ENCODE results near the gene SETDB1. TPM values are rescaled to one million over a fixed set of nuclear protein-coding genes. Genes with fewer than 3 reads are reported as not detected.

SETDB1 gene
- total and polyA plus RNA-seq, 2 of the 13 experiments (the other 11 are each of a cell fraction or from before 2014, with no cell fraction given): 33.1 to 34.6 TPM

DNA sequence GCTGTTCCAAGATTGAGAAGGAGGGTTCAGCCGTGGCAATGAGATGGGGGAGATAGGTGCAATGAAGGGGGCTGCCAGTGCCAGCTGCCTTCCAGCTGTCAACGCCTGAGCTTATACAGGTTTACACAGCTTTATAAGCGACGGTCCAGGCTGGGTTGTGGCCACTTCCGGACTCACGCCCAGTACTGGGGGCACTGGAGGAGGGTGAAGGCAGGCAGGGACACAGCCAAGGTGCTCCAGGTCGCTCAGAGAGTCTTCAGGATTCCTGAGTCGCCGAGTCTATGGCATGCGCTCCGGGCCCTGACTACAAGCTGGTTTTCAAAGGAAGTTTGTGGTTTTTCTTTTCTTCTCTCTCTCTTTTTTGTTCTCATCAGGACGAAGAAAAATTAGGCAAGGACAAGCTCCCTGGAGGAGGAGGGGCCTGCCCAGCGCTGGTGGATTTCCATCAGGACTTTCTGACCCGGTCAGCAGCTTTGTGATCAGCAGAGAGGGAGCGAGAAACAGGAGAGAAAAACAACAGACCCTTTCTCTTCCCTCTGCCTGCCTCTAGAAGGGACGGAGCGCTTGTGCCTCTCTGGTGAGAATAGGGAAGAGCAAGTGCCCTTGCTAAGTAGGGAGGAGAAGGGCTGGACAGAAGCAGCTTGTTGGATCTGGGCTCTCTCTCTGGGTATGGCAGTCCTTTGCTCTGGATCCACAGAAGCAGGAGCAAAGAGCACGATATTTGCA is 80.3 kb downstream of the SETDB1 start, which contains the start of gene MINDY1:
MINDY1 (minus strand) TSS at position 576 of the 726 bp plus-strand sequence. CDS start 4,285 bp downstream, outside the sequence.
- Histone ChIP-seq H3K9ac (ENCODE audit: insufficient read depth, low read depth, low read length) (peak within 1 kb of the TSS; percentile 98), H3K27me3 (ENCODE audit: control insufficient read depth in 1 of 2, insufficient read depth in 2 of 2, low read length in 2 of 2) (no peaks in the 10 kb centered on the region; a peak in 1 of 5 replicates), H3K36me3 (replicated peaks in 1 of 2; ENCODE audit: control insufficient read depth in 1 of 2, insufficient read depth in 2 of 2, low read length in 2 of 2) (peaks cover 1 to 9% of the 10 kb centered on the region in 2 experiments; a peak in 3 of 5 replicates), H3K9me3 (ENCODE audit: low read length) (no peaks in the 10 kb centered on the region), H3K27ac (ENCODE audit: extremely low read length, insufficient read depth, low read length) (peak within 1 kb of the TSS; percentile 100), H4K20me1 (ENCODE audit: insufficient read depth, low read length) (no peaks in the 10 kb centered on the region), H3K4me3 (replicated peaks in 1 of 3; ENCODE audit: insufficient read depth in 1 of 3, low read depth in 2 of 3, low read length in 3 of 3) (peak within 1 kb of the TSS; percentile 61 to 99 (median 69)), H3K79me2 (ENCODE audit: insufficient read depth, low read length) (peaks cover 34% of the 10 kb centered on the region), H3K4me2 (ENCODE audit: low read depth, low read length) (peak within 1 kb of the TSS; percentile 99), H2AFZ (ENCODE audit: low read length) (no peak within 1 kb of the TSS), H3K4me1 (ENCODE audit: insufficient read depth, low read length) (peaks cover 75% of the 10 kb centered on the region)
- 2% methylated on average over 18 of the region's 18 CpGs for WGBS (ENCODE audit: low lambda C conversion rate)
- POLR2A ChIA-PET: interaction anchor here (0.6 to 9.1 kb wide), 26 partner anchors 11 to 605 kb away, joined by 3 to 150 read pairs (median 4); partner anchors contain the start of genes ANXA9, C1orf56, CERS2 and ENSA
- in situ Hi-C loops (cut with HindIII; ENCODE audit: extremely low pct_ligation_motif_present, low pct_unique_long_range_greater_than_20kb) (no loop called here), intact Hi-C loops (cut with micrococcal nuclease; ENCODE audit: unreplicated experiment) (loop anchor here (1.0 to 5.0 kb wide), 3 partner anchors 25 to 41 kb away; partner anchors contain the start of genes C1orf56 and CERS2)
- FAIRE-seq: peak; percentile 95
- ATAC-seq: peak; percentile 90
- DNase-seq (ENCODE audit: low spot score): peak; percentile 95
- CTCF ChIA-PET (ENCODE audit: low intra/inter-chr PET ratio, low total read pairs): interaction anchor here (2.3 kb wide), 1 partner anchor 27 kb away, joined by 22 read pairs; no protein-coding TSS in a partner anchor
- TSS peak; percentile 59 for BruUV-seq (replicated peaks)
- TF ChIP-seq ZFY (CRISPR knock-in tag; IDR thresholded peaks at IDR 0.05) (peak; percentile 9; the same call in 1 of the 2 replicates), FOXC1 (CRISPR knock-in tag; IDR thresholded peaks at IDR 0.05; ENCODE audit: borderline replicate concordance) (no peak), TAF1 (CRISPR knock-in tag; IDR thresholded peaks at IDR 0.05) (peak; percentile 61; the same call in 1 of the 2 replicates), SMC3 (IDR thresholded peaks at IDR 0.05; ENCODE audit: low read length) (peak; percentile 64), HES4 (CRISPR knock-in tag; IDR thresholded peaks at IDR 0.05; ENCODE audit: borderline replicate concordance) (0 out of 2 replicates have a peak, but pooled peaks have one; percentile 56), KMT2B (CRISPR knock-in tag; IDR thresholded peaks at IDR 0.05) (peak; percentile 48; the same call in 1 of the 2 replicates), ZNF264 (CRISPR knock-in tag; IDR thresholded peaks at IDR 0.05) (0 out of 2 replicates have a peak, but pooled peaks have one; percentile 46), CREM (IDR thresholded peaks at IDR 0.05) (no peak), CREM (CRISPR knock-in tag; IDR thresholded peaks at IDR 0.05) (no peak), ZNF441 (CRISPR knock-in tag; IDR thresholded peaks at IDR 0.05; ENCODE audit: borderline replicate concordance) (no peak), NFIC (IDR thresholded peaks at IDR 0.05; ENCODE audit: low read length) (no peak), ZNF12 (CRISPR knock-in tag; IDR thresholded peaks at IDR 0.05) (peak; percentile 49; the same call in 1 of the 2 replicates), NFYC (CRISPR knock-in tag; IDR thresholded peaks at IDR 0.05) (no peak), MAFF (IDR thresholded peaks at IDR 0.05; ENCODE audit: low read depth, low read length) (peak; percentile 50; the same call in 1 of the 2 replicates), ERF (CRISPR knock-in tag; IDR thresholded peaks at IDR 0.05) (0 out of 2 replicates have a peak, but pooled peaks have one; percentile 56), DNMT3B (CRISPR knock-in tag; conservative IDR thresholded peaks at IDR 0.05) (no peak)
- TF ChIP-seq, protein P1, sequence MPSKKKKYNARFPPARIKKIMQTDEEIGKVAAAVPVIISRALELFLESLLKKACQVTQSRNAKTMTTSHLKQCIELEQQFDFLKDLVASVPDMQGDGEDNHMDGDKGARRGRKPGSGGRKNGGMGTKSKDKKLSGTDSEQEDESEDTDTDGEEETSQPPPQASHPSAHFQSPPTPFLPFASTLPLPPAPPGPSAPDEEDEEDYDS (CRISPR knock-in tag; IDR thresholded peaks at IDR 0.05): peak; percentile 51
- TF ChIP-seq, protein P2, sequence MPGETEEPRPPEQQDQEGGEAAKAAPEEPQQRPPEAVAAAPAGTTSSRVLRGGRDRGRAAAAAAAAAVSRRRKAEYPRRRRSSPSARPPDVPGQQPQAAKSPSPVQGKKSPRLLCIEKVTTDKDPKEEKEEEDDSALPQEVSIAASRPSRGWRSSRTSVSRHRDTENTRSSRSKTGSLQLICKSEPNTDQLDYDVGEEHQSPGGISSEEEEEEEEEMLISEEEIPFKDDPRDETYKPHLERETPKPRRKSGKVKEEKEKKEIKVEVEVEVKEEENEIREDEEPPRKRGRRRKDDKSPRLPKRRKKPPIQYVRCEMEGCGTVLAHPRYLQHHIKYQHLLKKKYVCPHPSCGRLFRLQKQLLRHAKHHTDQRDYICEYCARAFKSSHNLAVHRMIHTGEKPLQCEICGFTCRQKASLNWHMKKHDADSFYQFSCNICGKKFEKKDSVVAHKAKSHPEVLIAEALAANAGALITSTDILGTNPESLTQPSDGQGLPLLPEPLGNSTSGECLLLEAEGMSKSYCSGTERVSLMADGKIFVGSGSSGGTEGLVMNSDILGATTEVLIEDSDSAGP (CRISPR knock-in tag; IDR thresholded peaks at IDR 0.05; ENCODE audit: borderline replicate concordance): peak; percentile 54; the same call in 1 of the 2 replicates
